Skin of body (tissue), 3 donors: ENCODE results near the gene BICRA. TPM values are rescaled to one million over a fixed set of nuclear protein-coding genes. Genes with fewer than 3 reads are reported as not detected.
"Not testable (repeated sequence)": the region's sequence is repeated elsewhere in the genome, so short reads cannot be mapped to it uniquely, and the experiment has no call there.

ENCODE experiments used
- DNase-seq: peaks from one replicate; lab custom pipeline; 2025; lab: John Stamatoyannopoulos, UW
- small RNA-seq: library from RNA; depleted of rRNA; stranded (forward); fragments of <200 nt; gene quantifications from one replicate; pipeline ENCODE3, GENCODE V24; 2014; ENCODE audit warnings: low replicate concordance
- total RNA-seq: library from RNA; depleted of rRNA; stranded (reverse); fragments of >200 nt; gene quantifications from one replicate; pipeline ENCODE4 v1.2.3, GENCODE V29; 2014

BICRA gene
- total RNA-seq, 1 donor from 2014 or later = 3.9 TPM

GRCh38 chr19:47746129-47746528 is 137.2 kb downstream of the BICRA start:
- not testable (repeated sequence) for DNase-seq

- DNase-seq = no peak
Measured at GRCh38 chr19:47749326-47749725, 140.4 kb downstream of the BICRA start.

- DNase-seq = no peak
Measured at GRCh38 chr19:47750752-47751151, 141.8 kb downstream of the BICRA start.

- no peak for DNase-seq
Measured at GRCh38 chr19:47752440-47753211, 143.7 kb downstream of the BICRA start.

Small RNA genes lying within 50 kb of the gene (small RNA-seq; reads per million reads assigned to genes)
- gene RN7SL322P = not detected

Other genes starting within 250 kb of the BICRA start
- gene MEIS3, start 189.6 kb upstream of the BICRA start, total RNA-seq = 12.8 TPM
- gene SLC8A2, start 137.2 kb upstream of the BICRA start, total RNA-seq = 0.39 TPM
- gene KPTN, start 124.9 kb upstream of the BICRA start, total RNA-seq = 4.4 TPM
- 52.5 TPM for gene NAPA, start 94.1 kb upstream of the BICRA start, total RNA-seq
- 0.10 TPM for gene ZNF541, start 36.0 kb upstream of the BICRA start, total RNA-seq
- gene EHD2, start 104.3 kb downstream of the BICRA start, total RNA-seq = 63.9 TPM
- gene NOP53, start 136.4 kb downstream of the BICRA start, total RNA-seq = 103 TPM
- 169 TPM for gene SELENOW, start 169.6 kb downstream of the BICRA start, total RNA-seq
- gene TPRX1, start 195.4 kb downstream of the BICRA start, total RNA-seq = not detected
- not detected for gene CRX, start 212.8 kb downstream of the BICRA start, total RNA-seq